GM19351 (cell line): ENCODE data around the gene ARHGAP45.
"Not testable (repeated sequence)": the region's sequence is repeated elsewhere in the genome, so short reads cannot be mapped to it uniquely, and the experiment has no call there.

Source experiments
- ATAC-seq: cut with Tn5 transposase; IDR thresholded peaks from one replicate; pipeline ENCODE4 v1.9.1; 2021; ENCODE audit warnings: mild to moderate bottlenecking, moderate library complexity; ENCODE audit not compliant: unreplicated experiment

ARHGAP45 gene

DNA sequence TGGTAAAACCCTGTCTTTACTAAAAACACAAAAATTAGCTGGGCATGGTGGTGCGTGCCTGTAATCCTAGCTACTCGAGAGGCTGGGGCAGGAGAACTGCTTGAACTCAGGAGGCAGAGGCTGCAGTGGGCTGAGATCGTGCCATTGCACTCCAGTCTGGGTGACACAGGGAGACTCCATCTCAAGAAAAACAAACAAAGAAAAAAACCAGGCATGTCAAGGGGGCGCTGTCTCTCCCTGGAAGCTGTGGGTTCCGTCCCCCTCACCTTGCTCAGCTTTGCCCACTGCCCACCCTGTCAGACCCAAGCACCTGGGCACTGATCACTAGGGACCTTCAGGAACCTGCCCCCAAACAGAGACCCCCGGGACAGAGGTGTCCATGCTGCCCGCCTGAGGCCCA lies 62.1 kb downstream of the ARHGAP45 start:
- ATAC-seq: not testable (repeated sequence)

DNA sequence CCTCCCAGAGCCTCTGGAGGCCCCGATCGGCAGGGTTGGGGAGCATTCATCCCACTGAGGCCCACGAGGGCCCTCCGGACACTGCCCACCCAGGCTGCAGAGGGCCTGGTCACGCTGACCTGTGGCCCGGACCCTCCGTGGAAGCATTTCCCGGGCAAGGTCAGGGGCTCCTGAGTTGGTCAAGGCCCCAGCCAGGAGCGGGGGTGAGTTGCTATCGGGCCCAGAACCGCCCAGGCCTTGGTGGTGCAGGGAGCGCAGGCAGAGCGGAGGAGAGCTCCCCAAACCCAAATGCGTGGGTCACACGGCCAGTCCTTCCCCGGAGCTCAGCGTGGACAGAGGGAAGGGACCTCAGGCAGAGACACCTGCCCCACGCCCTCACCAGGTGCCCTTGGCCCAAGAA lies 62.6 kb downstream of the ARHGAP45 start:
- no peak for ATAC-seq

DNA sequence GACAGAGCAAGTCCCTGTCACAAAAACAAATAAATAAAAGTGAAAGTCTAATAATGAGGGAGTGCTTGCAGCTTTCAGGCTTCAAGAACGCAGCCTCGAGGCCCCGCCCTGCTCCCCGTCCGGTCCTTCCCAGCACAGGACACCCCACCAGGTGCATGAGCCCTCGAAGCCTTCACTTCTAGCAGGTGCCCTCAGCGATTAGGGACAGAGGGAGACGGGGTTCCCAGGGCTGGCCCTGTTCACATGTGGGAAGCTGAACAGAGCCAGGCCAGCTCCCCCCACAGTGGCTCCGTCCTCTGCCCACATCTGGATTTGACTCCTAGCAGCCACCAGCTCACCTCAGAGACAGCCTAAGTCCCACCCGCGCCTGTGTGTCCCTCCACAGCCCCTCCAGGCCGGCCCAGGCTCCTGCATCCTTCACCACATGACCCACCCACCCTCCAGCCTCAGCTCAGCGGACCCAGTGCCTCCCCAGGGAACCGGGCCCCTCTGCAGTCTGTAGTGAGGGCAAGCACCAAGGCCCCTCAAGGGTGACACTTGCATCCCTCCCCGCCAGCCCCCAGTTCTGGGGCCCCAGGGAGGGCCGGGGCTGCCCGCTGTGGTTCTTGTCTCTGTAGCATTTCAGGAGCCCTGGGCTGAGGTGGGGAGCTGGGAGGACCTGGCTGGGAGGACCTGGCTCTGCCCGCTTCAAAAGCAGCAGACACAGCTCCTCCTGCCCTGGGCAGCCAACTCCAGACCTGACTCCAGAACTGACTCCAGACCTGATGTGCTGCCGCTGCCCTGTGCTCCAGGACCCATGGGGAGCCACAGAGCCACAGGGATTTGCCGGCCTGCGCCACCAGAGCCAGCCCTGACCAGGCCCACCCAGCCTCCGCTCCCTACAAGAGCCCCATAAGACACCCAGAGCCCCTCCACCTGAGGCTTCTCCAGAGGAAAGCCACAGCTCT lies 64.1 kb downstream of the ARHGAP45 start:
- no peak for ATAC-seq

- peak; percentile 45 for ATAC-seq
These were observed 65.0 kb downstream of the ARHGAP45 start for GRCh38 chr19:1131718-1132551.

- peak; percentile 10 for ATAC-seq
These were observed 65.8 kb downstream of the ARHGAP45 start for GRCh38 chr19:1132552-1133383.

GRCh38 chr19:1133471-1133929 lies 66.5 kb downstream of the ARHGAP45 start:
- peak; percentile 66 for ATAC-seq

GRCh38 chr19:1134431-1134830 lies 67.5 kb downstream of the ARHGAP45 start:
- ATAC-seq: no peak

- ATAC-seq: no peak
These were observed 68.5 kb downstream of the ARHGAP45 start for GRCh38 chr19:1135454-1135853.

DNA sequence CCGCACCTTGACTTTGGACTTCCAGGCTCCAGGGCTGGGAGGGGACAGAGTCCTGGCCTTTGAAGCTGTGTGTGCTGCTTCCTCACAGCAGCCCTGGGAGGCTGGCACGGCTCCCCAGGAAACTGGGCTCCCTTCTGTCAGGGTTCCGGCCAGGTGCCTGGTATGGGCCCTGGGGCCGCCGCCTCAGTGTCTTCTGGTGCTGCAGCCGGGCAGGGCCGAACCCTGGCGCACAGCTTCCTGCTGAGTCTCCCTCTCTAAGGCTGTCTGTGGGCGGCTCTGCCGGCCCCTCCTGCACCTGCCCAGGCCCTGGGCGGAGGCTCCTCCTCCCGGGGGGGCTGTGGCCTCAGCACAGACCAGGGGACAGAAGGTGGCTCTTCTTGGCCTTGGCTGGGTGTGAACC lies 69.2 kb downstream of the ARHGAP45 start:
- ATAC-seq: no peak
